ENCODE data around the gene CADM2.

GRCh38 chr3:85397434-85397833 lies 438.6 kb downstream of the CADM2 start:
- TF ChIP-seq CTCF (IDR thresholded peaks at IDR 0.05) (no peak), POLR2A (IDR thresholded peaks at IDR 0.05) (no peak)

Data from thyroid gland (tissue), 4 donors.